ENCODE data around the gene KIRREL1. TPM values are rescaled to one million over a fixed set of nuclear protein-coding genes. Genes with fewer than 3 reads are reported as not detected.
A peak's percentile ranks its signal among the peaks of the same experiment; 100 is the strongest.

Gene KIRREL1
- total RNA-seq, 1 donor from 2014 or later: not detected

DNA sequence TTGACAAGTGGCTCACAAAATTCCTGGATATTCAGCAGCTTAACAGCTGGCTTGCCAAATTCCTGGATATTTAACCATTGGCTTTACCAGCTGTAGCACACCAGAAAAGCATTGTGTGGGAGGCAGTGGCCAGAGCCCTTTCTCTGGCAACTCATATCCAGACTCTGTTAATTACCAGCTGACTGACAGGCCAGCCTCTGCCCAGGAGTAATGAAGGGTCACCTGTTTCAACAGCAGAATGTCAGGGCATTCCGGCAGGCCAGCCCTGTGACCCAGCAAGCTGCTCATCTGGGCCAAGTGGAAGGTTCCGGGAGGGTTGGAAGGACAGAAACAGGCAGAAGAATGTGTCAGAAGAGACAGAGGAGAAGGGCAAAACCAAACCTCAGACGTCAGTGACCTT is 35.2 kb upstream of the KIRREL1 start:
- H3K4me3 Mint-ChIP-seq: no peak overlapping the region
- ChIA-PET CTCF (interaction anchor here (1.0 to 2.8 kb wide), 3 partner anchors 159 to 378 kb away, joined by 3 to 16 read pairs (median 3); no protein-coding TSS in a partner anchor), POLR2A (no interaction called here)
- no peaks in the 10 kb centered on the region for H3K36me3 Mint-ChIP-seq (ENCODE audit: low read depth)
- H3K27ac Mint-ChIP-seq: no peak overlapping the region
- H3K27me3 Mint-ChIP-seq: peaks cover 24% of the 10 kb centered on the region
- H3K9me3 Mint-ChIP-seq: no peaks in the 10 kb centered on the region
- TF ChIP-seq, protein P1, sequence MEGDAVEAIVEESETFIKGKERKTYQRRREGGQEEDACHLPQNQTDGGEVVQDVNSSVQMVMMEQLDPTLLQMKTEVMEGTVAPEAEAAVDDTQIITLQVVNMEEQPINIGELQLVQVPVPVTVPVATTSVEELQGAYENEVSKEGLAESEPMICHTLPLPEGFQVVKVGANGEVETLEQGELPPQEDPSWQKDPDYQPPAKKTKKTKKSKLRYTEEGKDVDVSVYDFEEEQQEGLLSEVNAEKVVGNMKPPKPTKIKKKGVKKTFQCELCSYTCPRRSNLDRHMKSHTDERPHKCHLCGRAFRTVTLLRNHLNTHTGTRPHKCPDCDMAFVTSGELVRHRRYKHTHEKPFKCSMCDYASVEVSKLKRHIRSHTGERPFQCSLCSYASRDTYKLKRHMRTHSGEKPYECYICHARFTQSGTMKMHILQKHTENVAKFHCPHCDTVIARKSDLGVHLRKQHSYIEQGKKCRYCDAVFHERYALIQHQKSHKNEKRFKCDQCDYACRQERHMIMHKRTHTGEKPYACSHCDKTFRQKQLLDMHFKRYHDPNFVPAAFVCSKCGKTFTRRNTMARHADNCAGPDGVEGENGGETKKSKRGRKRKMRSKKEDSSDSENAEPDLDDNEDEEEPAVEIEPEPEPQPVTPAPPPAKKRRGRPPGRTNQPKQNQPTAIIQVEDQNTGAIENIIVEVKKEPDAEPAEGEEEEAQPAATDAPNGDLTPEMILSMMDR (IDR thresholded peaks at IDR 0.05): no peak
- H3K4me1 Mint-ChIP-seq: peaks cover 24% of the 10 kb centered on the region
- ATAC-seq (ENCODE audit: low read depth): no peak
- intact Hi-C loops (cut with micrococcal nuclease): no loop called here
- DNase-seq: no peak

DNA sequence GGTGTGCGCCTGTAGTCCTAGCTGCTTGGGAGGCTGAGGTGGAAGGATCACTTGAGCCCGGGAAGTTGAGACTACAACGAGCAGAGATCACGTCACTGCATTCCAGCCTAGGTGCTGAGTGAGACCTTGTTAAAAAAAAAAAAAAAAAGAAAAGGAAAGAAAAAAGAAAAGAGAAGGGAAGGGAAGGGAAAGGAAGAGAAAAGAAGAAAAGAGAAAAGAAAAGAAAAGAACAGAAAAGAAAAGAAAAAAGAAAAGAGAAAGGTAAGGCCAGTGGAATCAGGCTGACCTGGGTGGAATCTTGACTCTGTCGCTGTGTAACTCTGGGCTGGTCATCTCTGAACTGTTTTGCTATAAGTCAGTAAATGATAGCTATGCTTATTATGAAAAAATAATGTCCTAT is 33.7 kb upstream of the KIRREL1 start:
- intact Hi-C loops (cut with micrococcal nuclease): loop anchor here (5.0 to 10.0 kb wide), 2 partner anchors 1125 to 1253 kb away; no protein-coding TSS in a partner anchor
- H3K27me3 Mint-ChIP-seq: peaks cover 24% of the 10 kb centered on the region
- H3K9me3 Mint-ChIP-seq: no peaks in the 10 kb centered on the region
- no peak for DNase-seq
- ATAC-seq (ENCODE audit: low read depth): no peak
- no peaks in the 10 kb centered on the region for H3K36me3 Mint-ChIP-seq (ENCODE audit: low read depth)
- H3K4me3 Mint-ChIP-seq: no peak overlapping the region
- ChIA-PET POLR2A (interaction anchor here (0.6 kb wide), 1 partner anchor 800 kb away, joined by 9 read pairs; no protein-coding TSS in a partner anchor), CTCF (interaction anchor here (1.5 to 2.8 kb wide), 2 partner anchors 33 to 164 kb away, joined by 4 to 16 read pairs; no protein-coding TSS in a partner anchor)
- H3K27ac Mint-ChIP-seq: no peak overlapping the region
- TF ChIP-seq, protein P1 (IDR thresholded peaks at IDR 0.05): no peak
- H3K4me1 Mint-ChIP-seq: peaks cover 24% of the 10 kb centered on the region

DNA sequence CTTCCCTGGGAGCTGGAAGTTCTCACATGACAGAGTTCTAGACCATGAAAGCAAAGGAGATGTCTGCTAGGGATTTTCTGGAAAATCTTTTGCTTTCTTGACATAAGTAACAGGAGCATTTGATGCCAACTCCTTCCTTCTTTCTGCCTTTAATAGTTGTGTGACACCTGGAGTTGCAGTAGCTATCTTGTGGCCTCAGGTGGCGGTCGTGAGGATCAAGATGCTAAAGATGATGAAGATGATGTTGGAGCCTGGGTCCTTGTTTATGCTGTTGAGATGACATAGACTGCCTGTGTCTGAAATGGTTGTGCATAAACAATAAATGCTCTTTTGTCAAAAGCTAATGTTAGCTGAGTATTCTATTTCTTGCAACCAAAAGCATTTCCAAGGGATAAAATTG is 32.7 kb upstream of the KIRREL1 start:
- H3K4me1 Mint-ChIP-seq: peaks cover 16% of the 10 kb centered on the region
- H3K27ac Mint-ChIP-seq: no peak overlapping the region
- intact Hi-C loops (cut with micrococcal nuclease): loop anchor here (5.0 to 10.0 kb wide), 2 partner anchors 1124 to 1252 kb away; no protein-coding TSS in a partner anchor
- TF ChIP-seq, protein P1 (IDR thresholded peaks at IDR 0.05): no peak
- no peaks in the 10 kb centered on the region for H3K36me3 Mint-ChIP-seq (ENCODE audit: low read depth)
- ATAC-seq (ENCODE audit: low read depth) (no peak), DNase-seq (no peak)
- no peaks in the 10 kb centered on the region for H3K9me3 Mint-ChIP-seq
- no peak overlapping the region for H3K4me3 Mint-ChIP-seq
- ChIA-PET CTCF (interaction anchor here (1.3 to 13.1 kb wide), 3 partner anchors 30 to 163 kb away, joined by 4 to 164 read pairs (median 6); no protein-coding TSS in a partner anchor), POLR2A (interaction anchor here (0.6 kb wide), 1 partner anchor 197 kb away, joined by 4 read pairs; no protein-coding TSS in a partner anchor)
- peaks cover 24% of the 10 kb centered on the region for H3K27me3 Mint-ChIP-seq

DNA sequence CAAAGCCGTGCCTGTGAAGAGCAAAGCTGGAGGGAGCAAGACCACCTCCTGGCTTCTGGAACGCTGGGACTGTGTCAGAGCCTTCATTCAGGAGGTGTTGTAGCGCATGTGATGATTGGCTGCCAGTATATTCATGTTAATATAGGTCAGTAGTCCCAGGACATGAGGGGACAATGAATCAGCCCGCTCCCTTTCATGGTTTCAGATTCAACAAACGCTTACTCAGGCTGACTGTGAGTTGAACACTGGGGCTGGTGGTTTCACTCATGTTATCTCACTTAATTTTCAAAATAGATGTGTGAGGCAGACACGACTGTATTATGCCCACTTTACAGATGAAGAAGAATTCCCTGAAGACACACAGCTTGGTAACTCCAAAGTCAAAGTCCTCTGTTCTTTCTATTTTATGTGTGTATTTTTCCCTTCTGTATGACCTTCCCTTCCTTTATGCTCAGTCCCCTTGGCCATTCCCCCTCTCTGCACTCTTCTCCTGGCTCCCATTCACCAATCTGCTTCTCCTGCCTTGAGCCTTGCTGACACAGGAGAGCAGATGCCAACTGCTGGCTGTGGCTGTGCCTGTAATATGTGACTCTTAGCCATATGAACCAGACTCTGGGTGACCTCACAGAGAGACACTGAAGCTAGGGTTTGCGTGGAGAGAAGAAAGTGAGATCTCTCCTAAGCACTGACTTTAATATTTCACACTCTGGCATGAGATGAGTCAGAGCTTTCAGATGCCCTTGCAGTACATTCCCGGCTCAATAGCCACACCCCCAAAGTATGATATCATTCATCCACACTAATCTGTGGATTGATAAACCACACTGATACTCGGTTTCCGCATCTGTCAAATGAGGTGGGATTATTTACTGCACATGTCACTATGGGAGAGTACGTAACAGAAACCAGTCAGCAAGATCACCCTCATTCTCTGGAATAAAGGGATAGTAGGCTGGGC is 31.4 kb upstream of the KIRREL1 start:
- intact Hi-C loops (cut with micrococcal nuclease): loop anchor here (5.0 to 10.0 kb wide), 2 partner anchors 1123 to 1250 kb away; no protein-coding TSS in a partner anchor
- no peak for DNase-seq
- Mint-ChIP-seq H3K9me3 (no peaks in the 10 kb centered on the region), H3K27ac (no peak overlapping the region), H3K4me3 (no peak overlapping the region), H3K4me1 (peaks cover 3% of the 10 kb centered on the region), H3K36me3 (ENCODE audit: low read depth) (no peaks in the 10 kb centered on the region), H3K27me3 (peaks cover 24% of the 10 kb centered on the region)
- peak; percentile 34 for ATAC-seq (ENCODE audit: low read depth)
- TF ChIP-seq, protein P1 (IDR thresholded peaks at IDR 0.05): no peak
- CTCF ChIA-PET: interaction anchor here (0.9 to 13.1 kb wide), 10 partner anchors 11 to 591 kb away, joined by 3 to 164 read pairs (median 3); no protein-coding TSS in a partner anchor
- POLR2A ChIA-PET: interaction anchor here (0.7 kb wide), 1 partner anchor 160 kb away, joined by 4 read pairs; no protein-coding TSS in a partner anchor

Measured in activated B cell treated with CpG ODN at 0.5 μM for 24 hours (primary cell).